Body of pancreas (tissue), 4 donors: ENCODE data around the gene ZNHIT6. TPM values are rescaled to one million over a fixed set of nuclear protein-coding genes. Genes with fewer than 3 reads are reported as not detected.
A peak's percentile ranks its signal among the peaks of the same experiment; 100 is the strongest.
"Not testable (repeated sequence)": the region's sequence is repeated elsewhere in the genome, so short reads cannot be mapped to it uniquely, and the experiment has no call there.

Experiments used
- ATAC-seq: fragments of 150-250 bp; one replicate; pipeline ENCODE4 v1.9.1; 2016
- DNase-seq, 4 donors: peaks; one replicate each; pipeline ENCODE4 v3.0.0-alpha.2; 2019
- H3K27ac ChIP-seq, 4 donors: fragments of 200-600 bp; sonication (generic); 1 replicate in 3 of 4; 2 replicates in 1 of 4; pipeline versions ENCODE4 v1.5.1 to v1.6.1; 2016 to 2019; ENCODE audit warnings: mild to moderate bottlenecking in 1 of 4, mixed read lengths in 1 of 4, moderate library complexity in 1 of 4
- H3K27me3 ChIP-seq, 2 donors: fragments of 200-600 bp; sonication (generic); one replicate each; pipeline ENCODE4 v1.6.0; 2016; ENCODE audit warnings: mild to moderate bottlenecking in 1 of 2
- H3K36me3 ChIP-seq, 2 donors: fragments of 200-600 bp; sonication (generic); replicated peaks in 1 of 2; 2 replicates each; pipeline ENCODE4 v1.5.1; 2016; ENCODE audit warnings: low read depth in 2 of 2; ENCODE audit not compliant: insufficient read depth in 1 of 2
- H3K4me1 ChIP-seq: fragments of 200-600 bp; sonication (generic); one replicate; pipeline ENCODE4 v1.6.0; 2016
- H3K4me3 ChIP-seq, 2 donors: fragments of 200-600 bp; sonication (generic); 1 replicate in 1 of 2; 2 replicates in 1 of 2; pipeline ENCODE4 v1.5.1; 2016 to 2019
- H3K9me3 ChIP-seq, 3 donors: fragments of 200-600 bp; sonication (generic); 1 replicate in 2 of 3; 2 replicates in 1 of 3; pipeline ENCODE4 v1.5.1; 2016
- CTCF ChIP-seq, 7 experiments: fragments of 450-650 bp in 4 of 7; fragments of 200-600 bp in 3 of 7; sonication (generic) in 3 of 7; IDR thresholded peaks; one replicate each; pipeline ENCODE4 v1.5.1; 2016 to 2019; ENCODE audit warnings: antibody characterized with exemption in 7 of 7
- POLR2A ChIP-seq, 3 donors: fragments of 450-650 bp; IDR thresholded peaks; one replicate each; pipeline ENCODE4 v1.6.1; 2016; ENCODE audit warnings: antibody characterized with exemption in 3 of 3, mild to moderate bottlenecking in 2 of 3
- WGBS, 2 donors: methylation state at CpG; one replicate each; pipeline ENCODE4 v1.1.5; 2017; 5-methylcytosine and 5-hydroxymethylcytosine counted together
- intact Hi-C: fragments of 100-400 bp; cut with DNase I; formaldehyde crosslinking; loops from one replicate; pipeline ENCODE4 v1.15.1; 2023
- total RNA-seq, 2 donors: library from RNA; depleted of rRNA; stranded (reverse); fragments of >200 nt; gene quantifications; one replicate each; pipeline ENCODE4 v1.1.0, GENCODE V29; 2016

Gene ZNHIT6
- total RNA-seq, 2 donors from 2014 or later: 4.9 to 6.5 TPM

- 74 to 81% methylated on average over 3 of the region's 3 CpGs for WGBS, 2 donors
- Histone ChIP-seq H3K27ac (no peak overlapping the region), H3K36me3 (no peaks in the 10 kb centered on the region), H3K4me3 (no peak overlapping the region), H3K9me3 (no peaks in the 10 kb centered on the region), H3K4me1 (no peaks in the 10 kb centered on the region), H3K27me3 (no peaks in the 10 kb centered on the region)
- TF ChIP-seq CTCF (IDR thresholded peaks at IDR 0.05): no peak
- intact Hi-C loops: no loop called here
- no peak for DNase-seq
- ATAC-seq: no peak
Measured at GRCh38 chr1:85743814-85744213, 35.6 kb upstream of the ZNHIT6 start.

- no peaks in the 10 kb centered on the region for H3K9me3 ChIP-seq
- DNase-seq: no peak
- no peaks in the 10 kb centered on the region for H3K4me1 ChIP-seq
- ATAC-seq: no peak
- WGBS, 2 donors: 85 to 92% methylated on average over 1 of the region's 1 CpG
- intact Hi-C loops: no loop called here
- no peak for TF ChIP-seq CTCF (IDR thresholded peaks at IDR 0.05)
- TF ChIP-seq POLR2A (IDR thresholded peaks at IDR 0.05): no peak
- H3K27ac ChIP-seq: no peak overlapping the region
- no peaks in the 10 kb centered on the region for H3K36me3 ChIP-seq
- no peak overlapping the region for H3K4me3 ChIP-seq
- H3K27me3 ChIP-seq: no peaks in the 10 kb centered on the region
Measured at GRCh38 chr1:85734931-85735330, 26.7 kb upstream of the ZNHIT6 start.

GRCh38 chr1:85718678-85719340 lies 10.6 kb upstream of the ZNHIT6 start:
- TF ChIP-seq CTCF (IDR thresholded peaks at IDR 0.05): no peak
- TF ChIP-seq POLR2A (IDR thresholded peaks at IDR 0.05): no peak
- ATAC-seq: no peak
- Histone ChIP-seq H3K27me3 (no peaks in the 10 kb centered on the region), H3K4me3 (no peak overlapping the region), H3K27ac (no peak overlapping the region), H3K4me1 (no peaks in the 10 kb centered on the region), H3K36me3 (no peaks in the 10 kb centered on the region), H3K9me3 (no peaks in the 10 kb centered on the region)
- intact Hi-C loops: no loop called here
- DNase-seq: no peak
- 83 to 89% methylated on average over 7 of the region's 7 CpGs for WGBS, 2 donors

- ATAC-seq, DNase-seq, H3K9me3 ChIP-seq, H3K36me3 ChIP-seq, H3K4me1 ChIP-seq, H3K27ac ChIP-seq, H3K27me3 ChIP-seq, H3K4me3 ChIP-seq, intact Hi-C loops: not testable (repeated sequence)
- WGBS, 2 donors: 74 to 82% methylated on average over 14 of the region's 14 CpGs
Measured at GRCh38 chr1:85714418-85715114, 6.3 kb upstream of the ZNHIT6 start.

GRCh38 chr1:85708829-85709227 lies 595 bp upstream of the ZNHIT6 start:
- WGBS, 2 donors: 85 to 86% methylated on average over 6 of the region's 6 CpGs

More at GRCh38 chr1:85708829-85709227, 595 bp upstream of the ZNHIT6 start:
- H3K27me3 ChIP-seq: no peaks in the 10 kb centered on the region
- no peaks in the 10 kb centered on the region for H3K9me3 ChIP-seq
- intact Hi-C loops: no loop called here
- peak overlapping the region; percentile 36 to 63 for H3K4me3 ChIP-seq
- no peak for ATAC-seq
- TF ChIP-seq POLR2A (IDR thresholded peaks at IDR 0.05): no peak
- no peak for TF ChIP-seq CTCF (IDR thresholded peaks at IDR 0.05)
- DNase-seq: no peak
- peaks cover 17% of the 10 kb centered on the region for H3K4me1 ChIP-seq
- no peaks in the 10 kb centered on the region for H3K36me3 ChIP-seq
- peak overlapping the region in 3 of 4 donors; percentile 87 to 91 (median 88) for H3K27ac ChIP-seq
